Neural cell (in vitro differentiated cells): Measurements from ENCODE around the gene TMEM117.

ENCODE experiments used
- CTCF ChIP-seq: fragments of 450-650 bp; IDR thresholded peaks from 2 replicates; pipeline ENCODE4 v1.5.1; 2014; ENCODE audit warnings: antibody characterized with exemption, mild to moderate bottlenecking, moderate library complexity; ENCODE audit not compliant: poor library complexity, severe bottlenecking
- POLR2AphosphoS5 ChIP-seq: IDR thresholded peaks from 2 replicates; pipeline ENCODE4 v1.6.1; 2012

GRCh38 chr12:43964033-43964432 is 128.2 kb downstream of the TMEM117 start:
- TF ChIP-seq POLR2AphosphoS5 (no peak), CTCF (no peak)
